Ishikawa (cell line): ENCODE results near the gene MAP3K2.

Experiments used
- CEBPB ChIP-seq: IDR thresholded peaks from 2 replicates; pipeline ENCODE4 v1.6.1; 2012
- CREB1 ChIP-seq: IDR thresholded peaks from 2 replicates; pipeline ENCODE4 v1.6.1; 2012; ENCODE audit warnings: low read depth
- EGR1 ChIP-seq: IDR thresholded peaks from 2 replicates; pipeline ENCODE4 v1.6.1; 2012
- EP300 ChIP-seq: IDR thresholded peaks from 2 replicates; pipeline ENCODE4 v1.6.1; 2012; ENCODE audit warnings: borderline replicate concordance
- FOXM1 ChIP-seq: IDR thresholded peaks from 2 replicates; pipeline ENCODE4 v1.6.1; 2012; ENCODE audit warnings: low read depth, borderline replicate concordance
- MAX ChIP-seq: IDR thresholded peaks from 2 replicates; pipeline ENCODE4 v1.6.1; 2012
- NFIC ChIP-seq: IDR thresholded peaks from 2 replicates; pipeline ENCODE4 v1.6.1; 2012
- RAD21 ChIP-seq: IDR thresholded peaks from 2 replicates; pipeline ENCODE4 v1.6.1; 2012; ENCODE audit warnings: low read depth
- REST ChIP-seq: IDR thresholded peaks from 2 replicates; pipeline ENCODE4 v1.6.1; 2012; ENCODE audit warnings: low read depth, mild to moderate bottlenecking
- TAF1 ChIP-seq: IDR thresholded peaks from 2 replicates; pipeline ENCODE4 v1.6.1; 2012; ENCODE audit warnings: low read depth, mild to moderate bottlenecking
- TCF12 ChIP-seq: IDR thresholded peaks from 2 replicates; pipeline ENCODE4 v1.6.1; 2012; ENCODE audit warnings: low read depth
- TEAD4 ChIP-seq: IDR thresholded peaks from 2 replicates; pipeline ENCODE4 v1.6.1; 2012
- USF1 ChIP-seq: IDR thresholded peaks from 2 replicates; pipeline ENCODE4 v1.6.1; 2012
- YY1 ChIP-seq: IDR thresholded peaks from 2 replicates; pipeline ENCODE4 v1.6.1; 2012; ENCODE audit warnings: low read depth
- ZBTB7A ChIP-seq: IDR thresholded peaks from 2 replicates; pipeline ENCODE4 v1.6.1; 2012; ENCODE audit warnings: low read depth

Gene MAP3K2

GRCh38 chr2:127279781-127280180, 108.0 kb downstream of the MAP3K2 start:
- TF ChIP-seq USF1 (no peak), TAF1 (no peak), EGR1 (no peak), TCF12 (no peak), REST (no peak), FOXM1 (no peak), EP300 (no peak), CEBPB (no peak), MAX (no peak), ZBTB7A (no peak), NFIC (no peak), RAD21 (no peak), YY1 (no peak), CREB1 (no peak)

GRCh38 chr2:127278959-127279358, 108.8 kb downstream of the MAP3K2 start:
- TF ChIP-seq EGR1 (no peak), CREB1 (no peak), REST (no peak), NFIC (no peak), FOXM1 (no peak), YY1 (no peak)

GRCh38 chr2:127277028-127277427, 110.7 kb downstream of the MAP3K2 start:
- TF ChIP-seq EP300 = no peak
- TF ChIP-seq CEBPB = no peak
- no peak for TF ChIP-seq CREB1
- TF ChIP-seq TEAD4 = no peak
- TF ChIP-seq USF1 = no peak
- TF ChIP-seq ZBTB7A = no peak
- no peak for TF ChIP-seq EGR1

GRCh38 chr2:127275789-127276188, 112.0 kb downstream of the MAP3K2 start:
- TF ChIP-seq CEBPB (no peak), EGR1 (no peak), MAX (no peak), USF1 (no peak), CREB1 (no peak), NFIC (no peak), FOXM1 (no peak), TEAD4 (no peak), RAD21 (no peak), TCF12 (no peak), ZBTB7A (no peak), REST (no peak)

- TF ChIP-seq REST (no peak), TAF1 (no peak), EP300 (no peak), CEBPB (no peak), MAX (no peak), FOXM1 (no peak), CREB1 (no peak), NFIC (no peak), USF1 (no peak), TEAD4 (no peak), TCF12 (no peak), YY1 (no peak), EGR1 (no peak), RAD21 (no peak), ZBTB7A (no peak)
Observed at GRCh38 chr2:127275356-127275755, 112.4 kb downstream of the MAP3K2 start.
